ENCODE results near the gene ADGRD1.

ADGRD1 gene

DNA sequence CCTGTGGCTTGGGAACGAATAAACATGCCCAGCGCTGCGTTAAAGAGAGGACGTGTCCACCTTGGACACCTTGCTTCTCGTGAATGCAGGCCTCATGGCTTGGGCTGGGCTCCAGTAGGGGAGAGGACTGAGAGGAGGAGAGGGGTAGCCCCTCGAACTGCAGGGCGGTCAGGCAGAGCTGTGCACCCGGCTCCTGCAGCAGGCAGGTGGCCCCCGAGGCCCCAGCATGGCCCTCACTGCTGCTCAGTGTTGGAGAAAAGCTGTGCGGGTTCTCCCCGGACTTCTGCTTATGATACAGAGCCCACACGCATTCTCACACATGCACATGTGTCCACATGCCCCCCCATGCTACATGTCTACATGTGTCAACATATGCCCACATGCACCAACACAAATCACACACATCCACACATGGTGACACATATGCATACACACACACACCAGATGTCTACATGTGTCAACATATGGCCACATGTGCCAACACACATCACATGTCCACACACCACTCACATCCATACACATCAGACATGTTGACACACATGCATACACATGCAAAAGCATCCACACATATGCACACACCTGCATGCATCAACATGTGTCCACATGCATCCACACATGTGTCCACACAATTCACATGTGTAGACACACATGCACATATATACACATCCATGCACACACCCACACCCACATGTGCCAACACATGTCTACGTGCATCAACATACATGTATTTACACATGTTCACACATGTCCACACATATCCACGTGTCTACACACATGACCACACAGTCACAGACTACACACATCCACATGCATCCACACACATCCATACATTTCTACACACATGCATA lies 3.0 kb downstream of the ADGRD1 start:
- no peak overlapping the region for H3K4me3 ChIP-seq (ENCODE audit: low read depth, low read length)
- H3K36me3 ChIP-seq (ENCODE audit: control insufficient read depth, insufficient read depth, low read length): no peaks in the 10 kb centered on the region
- peaks cover 10% of the 10 kb centered on the region for H3K27me3 ChIP-seq (ENCODE audit: control insufficient read depth, insufficient read depth, low read length)
- H3K9me3 ChIP-seq (ENCODE audit: control insufficient read depth, insufficient read depth, low read length): no peaks in the 10 kb centered on the region
- H3K4me1 ChIP-seq (ENCODE audit: control insufficient read depth, insufficient read depth, low read length): peaks cover 10% of the 10 kb centered on the region
- no peak overlapping the region for H3K9ac ChIP-seq (ENCODE audit: low read depth, low read length)

DNA sequence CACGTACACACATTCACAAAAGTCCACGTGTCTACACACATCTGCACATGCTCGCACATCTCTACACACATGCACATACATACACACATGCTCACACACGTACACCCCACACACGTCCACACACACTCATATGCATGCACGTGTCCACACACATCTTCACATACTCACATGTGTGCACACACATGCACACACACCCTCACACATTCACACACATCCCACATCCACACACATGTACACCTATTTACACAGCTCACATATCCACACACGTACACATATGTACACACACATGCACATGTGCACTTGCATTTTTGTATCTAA lies 3.6 kb downstream of the ADGRD1 start:
- Histone ChIP-seq H3K4me3 (ENCODE audit: low read depth, low read length) (no peak overlapping the region), H3K27me3 (ENCODE audit: control insufficient read depth, insufficient read depth, low read length) (peaks cover 10% of the 10 kb centered on the region), H3K9ac (ENCODE audit: low read depth, low read length) (no peak overlapping the region), H3K36me3 (ENCODE audit: control insufficient read depth, insufficient read depth, low read length) (no peaks in the 10 kb centered on the region), H3K9me3 (ENCODE audit: control insufficient read depth, insufficient read depth, low read length) (no peaks in the 10 kb centered on the region), H3K4me1 (ENCODE audit: control insufficient read depth, insufficient read depth, low read length) (peaks cover 8% of the 10 kb centered on the region)

DNA sequence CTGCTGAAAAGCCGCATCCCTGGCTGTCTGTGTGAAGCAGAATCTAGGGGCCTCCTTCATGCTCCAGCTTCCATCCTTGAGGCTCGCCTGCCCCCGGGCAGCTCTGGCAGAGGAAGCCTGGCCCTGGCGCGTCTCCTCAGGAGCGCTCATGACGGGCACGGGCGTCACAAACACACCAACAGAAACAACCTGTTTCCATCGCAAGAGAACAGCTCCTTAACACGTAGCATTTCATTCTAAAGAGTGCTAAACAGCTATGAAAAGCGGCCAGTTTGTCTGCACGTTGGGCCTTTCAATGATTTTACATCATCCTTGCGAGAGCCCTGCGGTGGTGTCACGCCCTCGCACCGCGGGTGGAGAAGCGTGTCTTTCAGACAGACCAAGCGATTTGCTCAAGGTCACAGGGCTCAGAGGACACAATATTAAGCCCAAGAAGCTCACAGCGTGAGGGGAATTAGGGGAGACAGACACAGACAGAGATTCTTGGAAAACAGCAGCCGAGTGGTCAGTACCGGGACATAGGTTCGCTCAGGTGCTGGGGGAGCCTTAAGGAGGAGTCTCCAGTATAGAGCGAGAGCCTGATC lies 4.9 kb downstream of the ADGRD1 start:
- Histone ChIP-seq H3K9me3 (ENCODE audit: control insufficient read depth, insufficient read depth, low read length) (no peaks in the 10 kb centered on the region), H3K4me1 (ENCODE audit: control insufficient read depth, insufficient read depth, low read length) (peaks cover 8% of the 10 kb centered on the region), H3K9ac (ENCODE audit: low read depth, low read length) (no peak overlapping the region), H3K4me3 (ENCODE audit: low read depth, low read length) (no peak overlapping the region), H3K27me3 (ENCODE audit: control insufficient read depth, insufficient read depth, low read length) (peaks cover 9% of the 10 kb centered on the region), H3K36me3 (ENCODE audit: control insufficient read depth, insufficient read depth, low read length) (no peaks in the 10 kb centered on the region)

- H3K4me3 ChIP-seq (ENCODE audit: low read depth, low read length): no peak overlapping the region
- no peak overlapping the region for H3K9ac ChIP-seq (ENCODE audit: low read depth, low read length)
- H3K27me3 ChIP-seq (ENCODE audit: control insufficient read depth, insufficient read depth, low read length): peaks cover under 1% of the 10 kb centered on the region
- no peaks in the 10 kb centered on the region for H3K9me3 ChIP-seq (ENCODE audit: control insufficient read depth, insufficient read depth, low read length)
- peaks cover 3% of the 10 kb centered on the region for H3K4me1 ChIP-seq (ENCODE audit: control insufficient read depth, insufficient read depth, low read length)
- no peaks in the 10 kb centered on the region for H3K36me3 ChIP-seq (ENCODE audit: control insufficient read depth, insufficient read depth, low read length)
These were observed 5.9 kb downstream of the ADGRD1 start for GRCh38 chr12:130959632-130960031.

DNA sequence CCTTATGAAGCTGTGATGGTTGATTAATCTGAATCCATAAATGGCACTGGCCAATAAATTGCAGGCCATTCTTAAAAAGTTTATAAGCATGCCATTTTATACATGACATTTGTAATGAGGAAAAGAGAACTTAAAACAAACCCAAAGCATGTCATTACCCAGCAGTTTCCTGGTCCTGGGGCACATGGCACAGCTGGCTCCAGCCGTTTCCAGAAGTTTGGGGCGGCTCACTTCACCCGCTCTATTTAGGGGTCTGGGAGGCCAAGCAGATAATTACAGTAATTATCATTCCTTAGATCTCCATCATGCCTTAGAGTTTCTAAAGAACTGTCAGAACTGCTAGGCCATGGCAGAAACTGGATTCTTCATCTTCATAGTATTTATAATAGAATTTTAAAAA lies 6.4 kb downstream of the ADGRD1 start:
- Histone ChIP-seq H3K9me3 (ENCODE audit: control insufficient read depth, insufficient read depth, low read length) (no peaks in the 10 kb centered on the region), H3K36me3 (ENCODE audit: control insufficient read depth, insufficient read depth, low read length) (no peaks in the 10 kb centered on the region), H3K4me1 (ENCODE audit: control insufficient read depth, insufficient read depth, low read length) (peaks cover 3% of the 10 kb centered on the region), H3K27me3 (ENCODE audit: control insufficient read depth, insufficient read depth, low read length) (no peaks in the 10 kb centered on the region), H3K9ac (ENCODE audit: low read depth, low read length) (no peak overlapping the region), H3K4me3 (ENCODE audit: low read depth, low read length) (no peak overlapping the region)

GRCh38 chr12:130960787-130961186 lies 7.1 kb downstream of the ADGRD1 start:
- H3K4me1 ChIP-seq (ENCODE audit: control insufficient read depth, insufficient read depth, low read length): no peaks in the 10 kb centered on the region
- H3K4me3 ChIP-seq (ENCODE audit: low read depth, low read length): no peak overlapping the region
- no peaks in the 10 kb centered on the region for H3K27me3 ChIP-seq (ENCODE audit: control insufficient read depth, insufficient read depth, low read length)
- H3K36me3 ChIP-seq (ENCODE audit: control insufficient read depth, insufficient read depth, low read length): no peaks in the 10 kb centered on the region
- no peak overlapping the region for H3K9ac ChIP-seq (ENCODE audit: low read depth, low read length)
- no peaks in the 10 kb centered on the region for H3K9me3 ChIP-seq (ENCODE audit: control insufficient read depth, insufficient read depth, low read length)

DNA sequence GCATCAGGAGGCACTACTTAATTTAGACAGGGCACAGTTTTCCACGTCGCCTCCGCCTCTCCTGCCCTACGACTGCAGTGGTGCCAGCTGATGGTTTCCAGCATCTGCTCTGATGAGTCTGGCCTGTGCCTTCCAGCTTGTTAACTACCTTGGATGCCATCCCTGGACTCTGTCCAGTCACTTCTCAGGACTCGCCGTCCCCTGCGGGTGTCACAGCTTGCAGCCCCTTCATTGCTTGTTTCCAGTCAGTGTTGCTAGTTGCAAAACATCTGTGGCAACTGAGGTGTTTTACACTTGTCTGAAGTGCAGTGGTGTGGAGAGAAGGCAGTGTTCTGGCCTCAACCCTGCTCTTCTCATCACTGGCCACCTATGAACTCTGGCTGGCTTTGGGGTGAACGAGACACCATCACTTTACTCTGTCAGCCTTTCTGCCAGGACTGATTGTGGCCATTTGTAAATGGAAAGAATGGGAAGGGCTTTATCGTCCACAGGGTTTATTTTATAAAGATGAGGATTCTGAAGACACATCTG lies 8.3 kb downstream of the ADGRD1 start:
- H3K9me3 ChIP-seq (ENCODE audit: control insufficient read depth, insufficient read depth, low read length): no peaks in the 10 kb centered on the region
- no peaks in the 10 kb centered on the region for H3K4me1 ChIP-seq (ENCODE audit: control insufficient read depth, insufficient read depth, low read length)
- no peak overlapping the region for H3K4me3 ChIP-seq (ENCODE audit: low read depth, low read length)
- H3K27me3 ChIP-seq (ENCODE audit: control insufficient read depth, insufficient read depth, low read length): no peaks in the 10 kb centered on the region
- H3K36me3 ChIP-seq (ENCODE audit: control insufficient read depth, insufficient read depth, low read length): no peaks in the 10 kb centered on the region
- H3K9ac ChIP-seq (ENCODE audit: low read depth, low read length): no peak overlapping the region

DNA sequence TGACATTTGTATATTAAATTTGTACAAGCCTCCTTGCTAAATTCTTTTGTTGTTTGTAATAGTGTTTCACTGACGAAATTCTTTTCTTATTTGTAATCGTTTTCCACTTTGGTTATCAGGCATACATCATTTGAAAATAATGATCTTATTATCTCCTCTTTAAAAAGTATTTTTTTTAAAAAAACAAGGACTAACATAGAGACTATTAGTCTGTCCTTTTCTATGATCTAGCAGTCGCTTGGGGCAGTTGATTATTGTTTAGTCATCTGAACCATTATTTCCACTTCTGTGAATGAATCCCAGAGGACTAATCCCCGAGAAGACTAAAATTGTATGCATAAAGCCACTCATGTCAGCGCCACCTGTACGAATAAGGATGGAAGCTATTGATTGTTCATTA lies 11.5 kb downstream of the ADGRD1 start:
- Histone ChIP-seq H3K36me3 (ENCODE audit: control insufficient read depth, insufficient read depth, low read length) (no peaks in the 10 kb centered on the region), H3K4me3 (ENCODE audit: low read depth, low read length) (no peak overlapping the region), H3K4me1 (ENCODE audit: control insufficient read depth, insufficient read depth, low read length) (no peaks in the 10 kb centered on the region), H3K27me3 (ENCODE audit: control insufficient read depth, insufficient read depth, low read length) (no peaks in the 10 kb centered on the region), H3K9me3 (ENCODE audit: control insufficient read depth, insufficient read depth, low read length) (no peaks in the 10 kb centered on the region), H3K9ac (ENCODE audit: low read depth, low read length) (no peak overlapping the region)

GRCh38 chr12:130965668-130966067 lies 12.0 kb downstream of the ADGRD1 start:
- Histone ChIP-seq H3K9me3 (ENCODE audit: control insufficient read depth, insufficient read depth, low read length) (no peaks in the 10 kb centered on the region), H3K4me1 (ENCODE audit: control insufficient read depth, insufficient read depth, low read length) (no peaks in the 10 kb centered on the region), H3K36me3 (ENCODE audit: control insufficient read depth, insufficient read depth, low read length) (no peaks in the 10 kb centered on the region), H3K9ac (ENCODE audit: low read depth, low read length) (no peak overlapping the region), H3K4me3 (ENCODE audit: low read depth, low read length) (no peak overlapping the region), H3K27me3 (ENCODE audit: control insufficient read depth, insufficient read depth, low read length) (no peaks in the 10 kb centered on the region)

DNA sequence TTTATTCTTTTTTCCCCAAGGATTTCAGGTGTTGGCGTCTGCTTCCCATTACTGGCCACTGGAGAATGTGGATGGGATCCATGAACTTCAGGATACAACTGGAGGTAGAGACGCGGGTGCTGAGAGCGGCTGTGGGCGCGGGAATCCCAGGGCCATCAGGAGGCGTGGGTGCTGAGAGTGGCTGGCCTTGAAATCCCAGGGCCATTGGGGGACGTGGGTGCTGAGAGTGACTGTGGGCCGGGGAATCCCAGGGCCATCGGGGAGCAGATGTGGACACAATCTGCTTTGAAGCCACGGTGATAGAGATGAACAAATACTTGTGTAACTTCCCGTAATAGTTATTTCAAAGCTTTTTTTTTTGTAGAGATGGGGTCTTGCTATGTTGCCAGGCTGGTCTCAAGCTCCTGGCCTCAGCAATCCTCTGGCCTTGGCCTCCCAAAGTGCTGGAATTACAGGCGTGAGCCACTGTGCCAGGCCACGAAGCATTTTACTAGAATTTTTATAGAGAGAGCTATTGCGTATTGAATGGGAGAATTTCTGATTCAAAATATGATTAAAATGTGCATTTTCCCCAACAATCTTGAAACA lies 12.8 kb downstream of the ADGRD1 start:
- no peak overlapping the region for H3K9ac ChIP-seq (ENCODE audit: low read depth, low read length)
- H3K9me3 ChIP-seq (ENCODE audit: control insufficient read depth, insufficient read depth, low read length): no peaks in the 10 kb centered on the region
- no peaks in the 10 kb centered on the region for H3K36me3 ChIP-seq (ENCODE audit: control insufficient read depth, insufficient read depth, low read length)
- H3K4me3 ChIP-seq (ENCODE audit: low read depth, low read length): no peak overlapping the region
- no peaks in the 10 kb centered on the region for H3K27me3 ChIP-seq (ENCODE audit: control insufficient read depth, insufficient read depth, low read length)
- H3K4me1 ChIP-seq (ENCODE audit: control insufficient read depth, insufficient read depth, low read length): no peaks in the 10 kb centered on the region

- Histone ChIP-seq H3K4me3 (ENCODE audit: low read depth, low read length) (no peak overlapping the region), H3K9me3 (ENCODE audit: control insufficient read depth, insufficient read depth, low read length) (no peaks in the 10 kb centered on the region), H3K9ac (ENCODE audit: low read depth, low read length) (no peak overlapping the region), H3K36me3 (ENCODE audit: control insufficient read depth, insufficient read depth, low read length) (no peaks in the 10 kb centered on the region), H3K27me3 (ENCODE audit: control insufficient read depth, insufficient read depth, low read length) (no peaks in the 10 kb centered on the region), H3K4me1 (ENCODE audit: control insufficient read depth, insufficient read depth, low read length) (no peaks in the 10 kb centered on the region)
These were observed 13.9 kb downstream of the ADGRD1 start for GRCh38 chr12:130967636-130968035.

DNA sequence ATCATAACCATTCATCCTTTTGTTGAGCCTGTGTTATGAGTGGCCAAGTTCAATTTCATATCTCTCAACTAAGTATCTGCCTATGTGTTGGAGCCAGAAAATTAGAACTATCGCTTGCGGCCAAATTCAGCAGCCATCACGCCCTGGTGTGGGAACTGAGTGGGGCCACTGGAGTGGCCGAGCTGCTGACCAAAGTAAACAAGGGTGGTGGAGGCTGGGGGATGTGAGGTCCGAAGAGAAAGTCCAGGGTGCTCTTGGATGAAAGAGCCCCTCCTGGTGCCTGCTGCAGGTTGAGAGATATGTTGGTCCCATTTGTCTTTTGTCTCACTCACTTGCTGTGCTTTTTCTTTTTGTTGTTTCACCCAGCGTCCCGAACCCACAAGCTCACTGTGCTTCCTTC lies 14.9 kb downstream of the ADGRD1 start:
- H3K4me1 ChIP-seq (ENCODE audit: control insufficient read depth, insufficient read depth, low read length): no peaks in the 10 kb centered on the region
- H3K9me3 ChIP-seq (ENCODE audit: control insufficient read depth, insufficient read depth, low read length): no peaks in the 10 kb centered on the region
- H3K36me3 ChIP-seq (ENCODE audit: control insufficient read depth, insufficient read depth, low read length): no peaks in the 10 kb centered on the region
- no peak overlapping the region for H3K9ac ChIP-seq (ENCODE audit: low read depth, low read length)
- no peaks in the 10 kb centered on the region for H3K27me3 ChIP-seq (ENCODE audit: control insufficient read depth, insufficient read depth, low read length)
- no peak overlapping the region for H3K4me3 ChIP-seq (ENCODE audit: low read depth, low read length)
